Activated CD4-positive, alpha-beta T cell treated with anti-CD3 and anti-CD28 coated beads for 1 hour (primary cell): ENCODE results near the gene G2E3.
"Not testable (repeated sequence)": the region's sequence is repeated elsewhere in the genome, so short reads cannot be mapped to it uniquely, and the experiment has no call there.

Source experiments
- DNase-seq: peaks from one replicate; pipeline ENCODE4 v3.0.0-alpha.2; 2020

The G2E3 gene

GRCh38 chr14:30558675-30559555, at the start of gene G2E3:
Gene G2E3, plus strand, starts transcription at chr14:30559158. Its CDS starts 21,922 bp downstream, at chr14:30581080.
- DNase-seq: peak; percentile 77

GRCh38 chr14:30517737-30518136, 41.2 kb upstream of the G2E3 start:
- DNase-seq: no peak

- DNase-seq: no peak
Observed at GRCh38 chr14:30518867-30519560, 39.9 kb upstream of the G2E3 start.

GRCh38 chr14:30519961-30520360, 39.0 kb upstream of the G2E3 start:
- DNase-seq: no peak

GRCh38 chr14:30520536-30520935, 38.4 kb upstream of the G2E3 start:
- DNase-seq: no peak

- no peak for DNase-seq
Observed at GRCh38 chr14:30521899-30522736, 36.8 kb upstream of the G2E3 start.

GRCh38 chr14:30525833-30526232, 33.1 kb upstream of the G2E3 start:
- DNase-seq: no peak

- DNase-seq: no peak
Observed at GRCh38 chr14:30527196-30527595, 31.8 kb upstream of the G2E3 start.

GRCh38 chr14:30528119-30528518, 30.8 kb upstream of the G2E3 start:
- DNase-seq: no peak

- no peak for DNase-seq
Observed at GRCh38 chr14:30528778-30529642, 29.9 kb upstream of the G2E3 start.

GRCh38 chr14:30532264-30532663, 26.7 kb upstream of the G2E3 start:
- DNase-seq: no peak

GRCh38 chr14:30533126-30533525, 25.8 kb upstream of the G2E3 start:
- DNase-seq: no peak

- no peak for DNase-seq
Observed at GRCh38 chr14:30541318-30541717, 17.6 kb upstream of the G2E3 start.

GRCh38 chr14:30546735-30547134, 12.2 kb upstream of the G2E3 start:
- not testable (repeated sequence) for DNase-seq

GRCh38 chr14:30547388-30548048, 11.4 kb upstream of the G2E3 start:
- DNase-seq: no peak

GRCh38 chr14:30550335-30550734, 8.6 kb upstream of the G2E3 start:
- DNase-seq: no peak

- no peak for DNase-seq
Observed at GRCh38 chr14:30551460-30551859, 7.5 kb upstream of the G2E3 start.

GRCh38 chr14:30553311-30553989, 5.5 kb upstream of the G2E3 start:
- DNase-seq: no peak

GRCh38 chr14:30558362-30558674, 640 bp upstream of the G2E3 start:
- no peak for DNase-seq

- no peak for DNase-seq
Observed at GRCh38 chr14:30559638-30560091, 707 bp downstream of the G2E3 start.

GRCh38 chr14:30560581-30560980, 1.6 kb downstream of the G2E3 start:
- DNase-seq: no peak
